Measurements from ENCODE around the gene NELFCD.
"Not testable (repeated sequence)": the region's sequence is repeated elsewhere in the genome, so short reads cannot be mapped to it uniquely, and the experiment has no call there.

NELFCD gene

DNA sequence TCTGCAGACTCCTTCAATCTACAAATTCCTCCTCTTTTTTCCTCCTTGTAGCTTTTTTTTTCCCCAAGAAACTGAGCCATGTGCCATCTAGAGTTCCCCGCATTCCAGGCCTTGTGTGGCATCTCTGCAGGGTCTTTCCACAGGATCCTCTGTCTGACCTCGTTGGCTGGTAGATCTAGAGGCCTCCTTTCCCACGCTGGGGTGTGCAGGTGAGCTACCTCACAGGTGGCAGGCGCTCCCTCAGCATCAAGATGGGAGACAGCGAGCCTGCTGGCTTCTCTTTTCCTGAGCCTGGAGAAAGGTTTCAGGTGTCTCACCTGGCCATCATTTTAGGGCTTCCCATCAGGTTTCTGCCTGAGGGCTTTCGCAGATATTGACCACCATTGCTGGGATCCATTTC lies 9.6 kb upstream of the NELFCD start:
- no peak for DNase-seq (ENCODE audit: low spot score)

DNA sequence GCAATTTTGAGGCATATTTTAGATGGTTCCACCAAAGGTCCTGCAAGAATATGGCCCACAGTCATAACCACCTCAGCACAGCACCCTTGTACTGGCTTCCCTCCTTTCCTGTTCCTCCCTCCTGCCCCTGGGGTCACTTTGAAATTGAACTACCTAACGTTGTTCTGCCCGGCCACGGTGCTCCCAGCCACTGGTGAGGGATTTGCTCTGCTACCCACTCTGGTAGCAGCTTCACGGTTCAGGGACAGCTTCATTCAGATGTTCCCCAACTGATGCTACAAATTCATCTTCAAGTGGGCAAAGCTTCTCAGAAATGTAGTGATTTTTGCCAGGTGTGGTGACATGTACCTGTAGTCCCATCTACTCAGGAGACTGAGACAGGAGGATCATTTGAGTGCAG lies 7.9 kb upstream of the NELFCD start:
- DNase-seq (ENCODE audit: low spot score): no peak

DNA sequence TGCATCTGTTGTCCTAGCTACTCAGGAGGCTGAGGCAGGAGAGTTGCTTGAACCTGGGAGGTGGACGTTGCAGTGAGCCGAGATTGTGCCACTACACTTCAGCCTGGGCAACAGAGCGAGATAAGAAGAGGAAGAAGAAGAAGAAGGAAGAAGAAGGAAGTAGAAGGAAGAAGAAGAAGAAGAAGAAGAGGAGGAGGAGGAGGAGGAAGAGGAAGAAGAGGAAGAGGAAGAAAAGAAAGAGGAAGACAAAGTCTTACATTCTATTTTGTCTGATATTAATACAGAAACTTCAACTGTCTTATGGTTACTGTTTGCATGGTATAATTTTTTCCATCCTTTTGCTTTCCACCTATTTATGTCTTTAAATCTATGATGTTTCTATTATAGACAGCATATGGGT lies 7.2 kb upstream of the NELFCD start:
- no peak for DNase-seq (ENCODE audit: low spot score)

DNA sequence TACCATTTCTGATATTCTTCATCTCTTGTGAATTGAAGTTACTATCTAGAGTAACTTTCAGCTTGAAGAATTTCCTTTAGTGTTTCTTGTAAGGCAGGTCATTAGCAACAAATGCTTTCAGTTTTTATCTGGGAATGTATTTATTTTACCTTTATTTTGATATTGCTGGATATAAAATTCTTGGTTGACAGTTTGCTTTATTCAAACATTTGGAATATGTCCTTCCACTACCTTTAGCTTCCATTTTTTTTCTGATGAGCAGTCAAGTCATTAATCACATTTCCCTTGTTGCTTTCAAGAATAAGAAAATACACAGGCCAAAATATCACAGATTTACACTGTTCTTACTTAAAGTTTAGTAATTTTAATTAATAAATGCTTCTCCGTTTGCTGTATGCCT lies 5.7 kb upstream of the NELFCD start:
- DNase-seq (ENCODE audit: low spot score): no peak

DNA sequence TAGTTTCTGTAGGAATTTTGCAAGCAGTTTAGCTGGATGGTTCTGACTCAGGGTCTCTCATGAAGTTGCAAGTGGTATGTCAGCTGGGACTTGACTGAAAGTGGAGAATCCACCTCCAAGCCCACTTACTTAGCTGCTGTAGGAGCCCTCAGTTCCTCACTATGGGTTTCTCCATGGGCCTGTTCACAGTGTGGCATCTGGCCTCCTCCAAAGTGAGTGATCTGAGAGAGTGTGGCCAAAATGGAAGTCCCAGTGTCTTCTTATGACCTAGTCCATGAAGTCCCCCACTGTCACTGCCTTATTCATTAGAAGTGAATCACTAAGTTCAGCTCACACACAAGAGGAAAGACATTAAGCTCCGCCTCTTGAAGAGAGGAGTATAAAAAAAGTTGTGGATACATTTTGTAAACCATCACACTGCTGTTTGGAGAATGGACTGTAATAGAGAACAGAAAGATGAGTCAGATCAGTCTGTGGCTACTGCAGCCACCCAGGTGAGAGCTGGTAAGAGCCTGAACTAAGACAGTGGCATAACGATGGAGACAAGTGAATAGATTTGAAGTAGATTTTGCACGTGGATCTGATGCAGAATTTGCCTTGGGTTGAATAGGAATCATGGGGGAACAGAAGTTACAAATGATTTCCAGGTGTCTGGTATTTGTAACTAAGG lies 4.9 kb upstream of the NELFCD start:
- no peak for DNase-seq (ENCODE audit: low spot score)

DNA sequence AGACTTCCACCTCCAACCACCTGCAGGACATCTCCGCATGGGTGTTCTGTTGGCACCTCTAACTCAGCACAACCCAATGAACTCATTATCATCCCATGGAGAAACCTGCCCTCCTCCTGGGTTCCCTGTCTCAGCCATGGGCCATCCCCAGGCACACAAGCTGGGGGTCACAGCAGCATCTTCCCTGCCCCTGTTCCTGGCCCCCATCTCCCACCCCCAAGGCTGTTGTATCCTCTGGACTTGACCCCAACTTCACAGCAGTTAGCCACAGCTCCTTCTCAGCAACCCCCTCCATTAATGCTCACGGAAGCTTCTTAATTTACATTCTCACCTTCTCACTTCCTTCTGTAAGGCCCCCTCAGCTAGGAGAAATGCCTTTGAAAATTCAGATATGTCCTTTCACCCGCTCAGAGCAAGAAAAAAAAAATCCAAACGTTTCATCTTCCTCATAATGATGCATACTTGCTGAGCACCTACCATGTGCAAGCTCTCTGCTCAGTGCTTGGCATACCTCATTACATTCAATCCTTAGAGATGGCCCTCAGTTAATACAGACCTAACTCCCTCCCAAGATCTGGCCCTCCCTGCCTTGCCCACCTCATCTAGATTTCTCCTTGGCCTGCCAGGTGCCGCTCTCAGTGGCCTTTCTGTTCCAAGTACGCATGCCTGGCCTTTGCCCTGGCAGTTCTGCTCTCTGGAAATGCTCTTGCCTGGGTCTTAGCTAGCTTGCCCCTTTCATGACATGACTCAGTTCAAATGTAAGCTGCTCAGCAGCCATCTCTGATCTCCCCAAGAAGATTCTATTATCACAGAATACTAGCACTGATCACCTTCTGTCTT lies 2.5 kb upstream of the NELFCD start:
- no peak for DNase-seq (ENCODE audit: low spot score)

DNA sequence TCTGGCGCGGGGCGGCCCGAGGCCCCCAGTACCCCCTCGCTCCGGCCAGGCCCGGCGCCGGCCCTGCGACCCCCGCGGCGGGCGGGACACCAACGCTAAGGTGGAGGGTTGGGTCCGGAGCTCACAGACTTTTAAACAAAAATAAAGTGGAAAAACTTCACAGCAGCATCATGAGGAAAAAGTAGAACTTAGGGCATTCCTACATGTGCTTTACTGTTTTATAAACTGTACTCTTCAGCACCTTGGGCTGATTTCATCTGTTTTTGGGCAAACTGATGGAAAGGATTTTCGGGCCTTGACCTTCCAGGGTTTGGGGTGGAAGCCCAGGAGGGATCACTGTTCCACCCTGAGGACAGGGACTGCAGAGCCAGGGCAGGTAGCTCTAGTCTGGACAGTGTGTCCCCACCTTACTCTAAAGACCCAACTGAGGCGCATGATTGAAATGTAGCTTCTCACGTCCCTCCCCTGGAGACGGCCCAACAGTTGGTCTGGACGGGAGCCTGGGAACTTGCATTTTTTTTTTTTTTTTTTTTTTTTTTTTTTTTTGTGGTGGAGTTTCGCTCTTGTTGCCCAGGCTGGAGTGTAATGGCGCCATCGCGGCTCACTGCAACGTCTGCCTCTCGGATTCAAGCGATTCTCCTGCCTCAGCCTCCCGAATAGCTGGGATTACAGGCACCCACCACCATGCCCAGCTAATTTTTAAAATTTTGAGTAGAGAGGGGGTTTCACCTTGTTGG lies 740 bp downstream of the NELFCD start:
- DNase-seq (ENCODE audit: low spot score): peak; percentile 51

DNA sequence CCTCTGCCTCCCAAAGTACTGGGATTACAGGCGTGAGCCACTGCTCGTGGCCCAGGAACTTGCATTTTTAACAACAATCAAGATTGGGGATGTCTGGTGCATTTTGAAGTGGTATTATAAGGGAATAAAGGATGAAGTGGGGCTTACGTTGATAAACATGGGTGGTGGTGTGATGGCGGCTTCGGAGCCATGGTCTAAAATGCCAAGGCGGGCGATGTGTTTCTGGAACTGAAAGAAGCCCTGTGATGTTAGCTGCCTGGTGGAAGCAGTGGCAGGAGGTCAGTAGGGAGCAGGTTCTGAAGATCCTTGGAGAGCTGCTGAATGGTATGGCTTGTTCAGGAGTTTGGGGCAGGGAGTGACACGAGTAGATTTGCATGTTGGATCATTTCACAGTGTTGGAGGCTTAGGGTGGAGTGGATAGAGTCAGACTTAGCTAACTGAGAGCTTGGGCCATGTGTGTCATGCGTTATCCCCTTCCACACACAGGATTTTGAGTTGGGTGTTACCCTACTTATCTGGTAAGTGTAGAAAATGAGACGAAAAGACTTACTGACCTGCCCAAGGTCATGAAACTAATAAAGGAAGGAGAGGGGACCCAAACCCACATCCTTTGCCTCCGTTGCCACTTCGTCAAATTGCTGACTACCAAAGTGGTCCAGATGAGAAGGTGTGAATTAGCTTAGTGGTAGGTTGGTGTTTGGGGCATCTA lies 1.5 kb downstream of the NELFCD start:
- no peak for DNase-seq (ENCODE audit: low spot score)

DNA sequence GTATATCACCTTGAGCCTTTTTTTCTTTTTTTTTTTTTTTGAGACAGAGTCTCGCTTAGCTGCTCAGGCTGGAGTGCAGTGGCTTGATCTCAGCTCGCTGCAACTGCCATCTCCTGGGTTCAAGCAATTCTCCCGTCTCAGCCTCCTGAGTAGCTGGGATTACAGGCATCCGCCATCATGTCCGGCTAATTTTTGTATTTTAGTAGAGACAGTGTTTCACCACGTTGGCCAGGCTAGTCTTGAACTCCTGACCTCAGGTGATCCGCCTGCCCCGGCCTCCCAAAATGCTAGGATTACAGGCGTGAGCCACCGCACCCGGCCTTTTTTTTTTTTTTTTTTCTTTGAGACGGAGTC lies 2.0 kb downstream of the NELFCD start:
- DNase-seq (ENCODE audit: low spot score): not testable (repeated sequence)

DNA sequence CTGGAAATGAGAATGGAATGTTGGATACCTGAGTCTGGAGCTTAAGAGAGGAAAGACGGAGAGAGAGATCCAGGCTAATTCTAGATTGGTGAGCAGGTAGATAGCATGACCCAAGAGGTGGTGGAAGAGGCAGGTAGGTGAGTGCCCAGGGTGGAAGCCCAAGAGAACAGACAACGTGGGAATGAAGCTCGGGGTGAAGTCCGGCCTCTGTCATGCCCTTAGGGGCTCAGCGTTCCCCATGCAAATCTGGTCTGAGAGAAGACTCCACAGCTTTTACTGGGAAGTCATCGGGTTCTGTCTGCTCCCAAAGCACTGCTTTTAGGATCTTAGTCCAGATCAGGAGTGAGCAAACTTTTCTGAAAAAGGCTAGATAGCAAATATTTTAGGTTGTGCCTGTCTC lies 3.6 kb downstream of the NELFCD start:
- DNase-seq (ENCODE audit: low spot score): no peak

DNA sequence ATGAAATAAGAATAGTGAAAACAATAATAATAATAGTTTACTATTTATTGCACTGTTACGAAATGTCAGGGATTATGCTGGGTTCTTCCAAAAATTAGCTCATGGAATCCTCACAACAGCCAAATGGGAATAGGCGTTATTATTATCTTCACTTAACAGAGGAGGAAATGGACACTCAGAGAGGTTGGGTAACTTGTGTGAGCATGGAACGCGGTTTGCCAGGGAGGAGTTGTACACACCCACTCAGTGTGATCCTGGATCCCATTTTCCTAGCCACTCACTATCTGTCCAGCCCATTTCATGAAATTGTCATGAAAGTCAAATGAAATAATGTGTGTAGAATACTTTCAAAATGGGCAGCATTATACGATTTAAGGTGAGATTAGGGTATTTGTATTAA lies 4.6 kb downstream of the NELFCD start:
- no peak for DNase-seq (ENCODE audit: low spot score)

DNA sequence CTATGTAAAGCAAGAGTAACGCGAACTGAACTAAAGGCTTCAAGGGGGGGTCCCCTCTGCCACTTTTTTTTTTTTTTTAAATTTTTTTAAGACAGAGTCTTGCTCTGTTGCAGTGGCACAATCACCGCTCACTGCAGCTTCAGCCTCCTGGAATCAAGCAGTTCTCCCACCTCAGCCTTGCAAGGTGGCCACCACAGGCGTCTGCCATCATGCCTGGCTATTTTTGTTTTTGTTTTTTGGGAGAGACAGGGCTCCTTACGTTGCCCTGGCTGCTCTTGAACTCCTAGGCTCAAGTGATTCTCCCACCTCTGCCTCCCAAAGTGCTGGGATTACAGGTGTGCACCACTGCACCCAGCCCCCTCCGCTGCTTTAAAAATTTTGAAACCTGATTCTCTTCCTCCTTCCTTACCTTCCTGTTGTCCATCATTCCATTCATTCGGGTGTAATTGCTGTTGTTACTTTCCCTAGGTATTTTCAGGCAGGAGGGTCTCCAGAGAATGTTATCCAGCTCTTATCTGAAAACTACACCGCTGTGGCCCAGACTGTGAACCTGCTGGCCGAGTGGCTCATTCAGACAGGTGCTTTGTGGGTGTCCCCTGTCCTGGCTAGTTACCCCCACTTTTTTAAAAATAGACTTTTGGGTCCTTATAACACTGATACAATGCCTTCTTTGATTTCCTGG lies 5.4 kb downstream of the NELFCD start:
- DNase-seq (ENCODE audit: low spot score): peak; percentile 50

DNA sequence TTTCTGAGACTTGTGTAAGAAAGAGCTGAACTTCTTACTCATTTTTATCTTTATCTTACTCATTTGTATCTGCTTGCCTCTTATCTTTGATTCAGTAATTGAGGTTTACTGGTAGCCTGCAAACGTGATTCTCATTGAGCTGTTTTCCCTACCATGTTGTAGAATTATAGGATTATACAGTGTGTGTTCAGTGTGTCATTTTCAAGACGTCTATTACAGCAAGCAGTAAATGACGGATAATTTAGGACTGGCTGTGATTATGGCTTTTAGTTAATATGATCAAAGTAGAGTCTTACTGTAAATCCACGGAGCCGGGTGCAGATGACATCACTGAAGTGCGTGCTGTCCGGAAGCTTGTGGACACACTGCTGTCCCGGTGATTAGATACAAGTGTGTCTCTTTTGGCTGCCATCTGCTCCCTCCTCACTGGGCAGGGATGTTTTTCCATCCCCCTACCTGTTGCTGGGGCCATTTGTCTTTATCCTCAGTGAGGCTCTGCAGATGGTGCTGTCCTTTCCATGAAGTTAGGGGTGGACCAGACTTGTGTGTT lies 6.0 kb downstream of the NELFCD start:
- DNase-seq (ENCODE audit: low spot score): peak; percentile 83

DNA sequence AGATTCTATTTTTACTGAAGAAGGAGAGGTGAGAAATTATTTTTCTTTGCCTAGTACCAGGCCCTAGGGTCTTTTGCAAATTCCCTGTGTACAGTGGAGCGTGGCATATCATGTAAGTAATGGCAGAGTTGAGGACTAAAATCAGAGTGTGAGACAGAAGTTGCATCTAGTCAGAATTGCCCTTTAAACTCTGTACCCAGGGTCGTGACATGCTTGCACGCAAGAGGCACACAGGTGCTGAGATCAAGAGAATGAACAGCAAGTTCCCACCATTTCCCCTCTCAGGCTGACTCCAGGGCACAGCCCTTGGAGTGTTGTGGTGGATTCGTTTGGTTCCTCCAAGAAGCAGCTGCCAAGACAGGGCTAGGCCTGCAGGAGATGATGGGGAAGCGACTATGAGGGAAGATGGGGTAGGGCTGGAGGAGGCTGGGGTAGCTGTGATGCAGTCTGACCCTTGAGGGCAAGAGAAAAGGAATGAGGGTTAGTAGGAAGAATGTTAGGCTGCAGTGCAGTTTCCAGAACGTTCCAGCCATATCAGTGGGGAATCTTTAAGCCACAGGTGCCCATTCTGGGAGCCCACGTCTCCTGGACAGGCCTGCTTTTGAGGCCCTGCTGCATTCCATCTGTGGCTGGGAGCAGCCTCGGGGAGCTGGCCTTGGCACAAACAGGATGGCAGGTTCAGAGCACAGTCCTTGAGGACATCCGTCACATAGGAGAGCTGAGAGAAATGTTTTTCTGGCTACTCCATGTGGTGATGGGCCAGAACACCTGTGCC lies 6.9 kb downstream of the NELFCD start:
- no peak for DNase-seq (ENCODE audit: low spot score)

DNA sequence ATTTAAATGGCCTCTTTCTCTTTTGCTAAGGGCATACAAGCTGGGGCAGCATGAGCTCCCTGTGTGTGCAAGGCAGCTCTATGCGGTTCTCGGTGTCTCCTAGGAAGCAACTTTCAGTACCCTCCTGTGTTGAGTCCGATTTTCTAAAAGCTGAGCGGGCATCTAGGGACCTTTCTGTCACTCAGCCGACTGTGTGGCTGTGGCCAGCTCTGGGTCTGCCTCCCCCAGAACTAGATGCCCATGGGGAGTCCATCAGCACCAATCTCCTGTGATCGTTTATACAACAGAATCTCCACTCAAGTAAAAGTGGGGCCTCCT lies 7.5 kb downstream of the NELFCD start:
- DNase-seq (ENCODE audit: low spot score): no peak

DNA sequence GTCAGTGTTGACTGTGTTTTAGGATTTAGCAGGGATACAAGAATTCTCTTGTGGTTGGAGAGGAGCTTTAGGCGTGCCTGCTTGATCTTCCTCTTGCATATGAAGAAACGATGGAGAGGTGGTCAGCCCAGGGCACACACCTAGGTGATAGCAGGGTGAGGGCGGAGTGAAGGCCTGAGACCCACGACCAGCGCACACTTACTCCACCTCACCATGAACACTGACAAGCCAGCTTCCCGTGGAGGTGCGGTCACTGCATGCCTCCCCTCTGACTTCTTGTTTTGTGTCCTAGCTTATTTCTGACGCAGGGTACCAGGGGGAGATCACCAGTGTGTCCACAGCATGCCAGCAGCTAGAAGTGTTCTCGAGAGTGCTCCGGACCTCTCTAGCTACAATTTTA lies 8.1 kb downstream of the NELFCD start:
- DNase-seq (ENCODE audit: low spot score): no peak

DNA sequence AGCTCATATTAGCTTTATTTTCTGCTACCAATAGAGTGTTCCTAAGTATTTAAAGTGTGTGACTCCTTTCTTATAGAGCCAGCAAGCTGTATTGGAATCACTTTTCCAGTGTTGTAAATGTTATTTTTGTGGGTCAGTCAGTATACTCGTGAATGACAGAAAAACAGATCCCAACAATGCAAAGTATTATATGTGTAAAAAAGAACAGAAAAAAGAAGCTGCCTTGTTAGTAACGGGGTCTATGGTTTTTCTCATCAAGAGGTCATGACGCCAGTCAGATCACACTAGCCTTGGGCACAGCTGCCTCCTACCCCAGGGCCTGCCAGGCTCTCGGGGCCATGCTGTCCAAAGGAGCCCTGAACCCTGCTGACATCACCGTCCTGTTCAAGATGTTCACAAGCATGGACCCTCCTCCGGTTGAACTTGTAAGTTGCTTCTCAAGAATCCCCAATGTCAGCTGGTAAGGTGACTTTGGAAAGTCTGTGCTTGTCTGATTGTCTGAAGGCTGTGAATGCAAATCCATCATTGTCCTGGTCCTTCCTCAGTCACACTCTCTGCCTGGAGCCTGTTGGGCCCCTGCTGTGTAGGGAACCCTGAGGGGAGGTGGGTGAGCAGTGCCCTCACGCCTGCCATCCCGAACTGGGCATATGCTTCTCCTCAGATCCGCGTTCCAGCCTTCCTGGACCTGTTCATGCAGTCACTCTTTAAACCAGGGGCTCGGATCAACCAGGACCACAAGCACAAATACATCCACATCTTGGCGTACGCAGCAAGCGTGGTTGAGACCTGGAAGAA lies 9.8 kb downstream of the NELFCD start:
- no peak for DNase-seq (ENCODE audit: low spot score)

DNA sequence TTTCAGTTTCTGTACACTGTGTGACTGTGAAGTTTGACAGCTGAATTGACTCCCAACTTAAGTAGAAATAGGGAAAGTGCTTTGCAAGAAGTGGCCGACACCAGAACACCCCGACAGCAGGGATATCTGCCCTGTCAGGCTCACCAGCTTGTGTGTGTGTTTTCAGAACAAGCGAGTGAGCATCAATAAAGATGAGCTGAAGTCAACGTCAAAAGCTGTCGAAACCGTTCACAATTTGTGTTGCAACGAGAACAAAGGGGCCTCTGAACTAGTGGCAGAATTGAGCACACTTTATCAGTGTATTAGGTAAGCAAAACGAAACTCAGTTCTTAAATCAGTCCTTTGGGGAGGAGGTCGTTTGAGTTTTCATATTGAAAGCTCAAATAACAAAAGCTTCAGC lies 10.7 kb downstream of the NELFCD start:
- no peak for DNase-seq (ENCODE audit: low spot score)

DNA sequence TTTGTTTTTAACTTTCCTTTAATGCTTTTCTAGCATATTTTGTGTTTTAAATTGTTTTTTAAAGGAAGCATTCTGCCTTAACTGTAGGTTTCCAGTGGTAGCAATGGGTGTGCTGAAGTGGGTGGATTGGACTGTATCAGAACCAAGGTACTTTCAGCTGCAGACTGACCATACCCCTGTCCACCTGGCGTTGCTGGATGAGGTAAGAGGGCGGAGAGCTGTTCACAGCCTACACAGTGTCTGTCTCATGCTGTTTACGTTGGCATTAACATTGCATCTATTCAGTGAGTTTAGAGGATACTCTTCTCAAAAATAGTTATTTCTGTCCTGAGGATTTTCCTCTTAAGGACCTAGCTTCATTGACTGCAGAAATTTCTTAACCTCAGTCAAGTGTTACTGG lies 11.9 kb downstream of the NELFCD start:
- DNase-seq (ENCODE audit: low spot score): no peak

Data from SK-N-DZ (cell line).